Activated CD4-positive, CD25-positive, alpha-beta regulatory T cell treated with anti-CD3 and anti-CD28 coated beads, Interleukin-2, amount 50 U/mL, for 24 hours (primary cell): Measurements from ENCODE around the gene MAPK1.
"Not testable (repeated sequence)": the region's sequence is repeated elsewhere in the genome, so short reads cannot be mapped to it uniquely, and the experiment has no call there.

ENCODE experiments used
- ATAC-seq, 2 donors: fragments of 150-1000 bp; cut with Tn5 transposase; one replicate each; pipeline ENCODE4 v1.10.0; 2021; ENCODE audit warnings: mild to moderate bottlenecking in 1 of 2, moderate library complexity in 1 of 2

MAPK1 gene

GRCh38 chr22:21724496-21724895, 142.9 kb downstream of the MAPK1 start:
- not testable (repeated sequence) for ATAC-seq

DNA sequence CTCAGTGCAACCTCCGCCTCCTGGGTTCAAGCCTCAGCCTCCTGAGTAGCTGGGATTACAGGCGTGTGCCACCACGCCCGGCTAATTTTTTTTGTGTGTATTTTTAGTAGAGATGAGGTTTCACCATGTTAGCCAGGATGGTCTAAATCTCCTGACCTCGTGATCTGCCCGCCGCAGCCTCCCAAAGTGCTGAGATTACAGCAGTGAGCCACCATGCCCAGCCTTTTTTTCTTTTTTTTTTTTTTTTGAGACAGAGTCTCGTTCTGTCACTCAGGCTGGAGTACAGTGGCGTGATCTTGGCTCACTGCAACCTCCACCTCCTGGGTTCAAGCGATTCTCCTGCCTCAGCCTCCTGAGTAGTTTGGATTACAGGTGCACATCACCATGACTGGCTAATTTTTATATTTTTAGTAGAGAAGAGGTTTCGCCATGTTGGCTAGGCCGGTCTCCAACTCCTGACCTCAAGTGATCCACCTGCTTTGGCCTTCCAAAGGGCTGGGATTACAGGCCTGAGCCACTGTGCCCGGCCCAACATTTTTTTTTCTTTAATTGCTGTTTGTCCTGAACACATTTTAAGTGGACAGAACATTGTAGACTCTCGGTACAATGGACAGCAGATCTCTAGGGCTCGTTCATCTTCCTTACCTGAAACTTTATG, 146.1 kb downstream of the MAPK1 start:
- not testable (repeated sequence) for ATAC-seq

DNA sequence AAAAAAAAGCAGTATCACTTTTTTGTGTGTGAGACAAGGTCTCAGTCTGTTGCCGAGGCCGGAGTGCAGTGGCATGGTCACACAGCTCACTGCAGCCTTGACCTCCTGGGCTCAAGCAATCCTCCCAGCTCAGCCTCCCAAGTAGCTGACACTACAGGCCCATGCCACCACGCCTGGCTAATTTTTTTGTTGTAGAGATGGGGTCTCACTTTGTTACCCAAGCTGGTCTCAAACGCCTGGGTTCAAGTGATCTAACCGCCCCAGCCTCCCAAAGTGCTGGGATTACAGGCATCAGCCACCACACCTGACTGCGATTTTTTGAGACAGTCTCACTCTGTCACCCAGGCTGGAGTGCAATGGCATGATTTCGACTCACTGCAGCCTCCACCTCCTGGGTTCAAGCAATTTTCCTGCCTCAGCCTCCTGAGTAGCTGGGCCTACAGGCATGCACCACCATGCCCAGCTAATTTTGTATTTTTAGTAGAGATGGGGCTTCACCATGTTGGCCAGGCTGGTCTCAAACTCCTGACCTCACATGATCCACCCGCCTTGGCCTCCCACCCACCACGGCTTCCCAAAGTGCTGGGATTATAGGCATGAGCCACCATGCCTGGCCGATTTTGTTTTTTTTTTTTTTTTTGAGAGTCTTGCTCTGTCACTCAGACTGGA, 147.1 kb downstream of the MAPK1 start:
- not testable (repeated sequence) for ATAC-seq

DNA sequence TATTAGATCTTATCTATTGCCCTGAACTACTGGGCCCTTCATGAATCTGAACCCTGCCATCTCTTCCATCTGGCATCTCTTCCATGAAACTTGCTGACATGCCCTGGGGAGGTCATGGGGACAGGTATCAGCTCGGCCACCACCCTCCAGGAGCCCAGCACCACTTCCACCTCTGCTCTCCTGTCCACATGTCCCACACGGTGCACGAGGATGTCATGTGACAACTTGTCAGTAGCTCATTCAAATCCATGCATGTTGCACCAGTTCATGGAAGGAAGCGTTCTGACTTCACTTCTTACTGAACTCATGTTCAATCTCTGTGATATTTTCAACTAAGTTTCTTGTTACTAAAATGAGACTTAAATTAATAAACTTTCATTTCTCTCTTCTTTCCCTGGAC, 148.4 kb downstream of the MAPK1 start:
- peak in 1 of 2 donors; percentile 20 for ATAC-seq

GRCh38 chr22:21718499-21718898, 148.9 kb downstream of the MAPK1 start:
- no peak for ATAC-seq

DNA sequence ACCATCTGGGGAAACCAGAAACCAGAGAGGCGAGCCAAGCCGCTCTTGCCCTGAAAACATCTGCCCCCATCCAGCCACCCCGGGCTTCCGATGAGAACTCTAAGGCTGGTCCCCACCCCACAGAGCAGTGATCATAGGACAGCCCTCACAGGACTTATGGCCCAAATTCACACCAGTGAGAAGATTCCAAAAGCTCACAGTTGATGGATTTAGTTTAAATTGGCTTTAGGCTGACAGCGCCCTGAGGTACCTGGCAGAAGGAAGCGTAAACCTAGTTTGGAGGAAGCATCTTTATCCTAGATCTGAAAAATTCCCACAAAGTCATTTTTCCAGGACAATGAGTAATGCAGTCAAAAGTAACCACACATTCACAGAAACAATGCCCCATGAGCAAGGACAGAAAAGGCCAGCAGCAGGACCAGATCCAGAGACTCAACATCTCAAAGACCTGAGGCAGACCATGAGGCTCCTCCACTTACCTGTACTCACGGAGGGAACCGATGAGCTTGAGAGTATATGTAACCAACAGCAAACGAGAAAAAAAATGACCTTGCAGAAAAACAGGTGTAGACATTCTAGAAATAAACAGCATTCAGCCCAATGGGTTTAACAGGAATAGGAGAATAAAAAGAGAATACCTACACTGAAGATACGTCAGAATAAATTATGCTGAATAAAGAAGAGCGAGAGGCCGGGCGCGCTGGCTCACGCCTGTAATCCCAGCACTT, 150.9 kb downstream of the MAPK1 start:
- ATAC-seq, result not testable (repeated sequence)

- ATAC-seq, result no peak
Measured at GRCh38 chr22:21714786-21715185, 152.7 kb downstream of the MAPK1 start.

- ATAC-seq, result no peak
Measured at GRCh38 chr22:21714059-21714770, 153.2 kb downstream of the MAPK1 start.

GRCh38 chr22:21713428-21714058, 153.9 kb downstream of the MAPK1 start:
- ATAC-seq, result peak; percentile 44 to 69

DNA sequence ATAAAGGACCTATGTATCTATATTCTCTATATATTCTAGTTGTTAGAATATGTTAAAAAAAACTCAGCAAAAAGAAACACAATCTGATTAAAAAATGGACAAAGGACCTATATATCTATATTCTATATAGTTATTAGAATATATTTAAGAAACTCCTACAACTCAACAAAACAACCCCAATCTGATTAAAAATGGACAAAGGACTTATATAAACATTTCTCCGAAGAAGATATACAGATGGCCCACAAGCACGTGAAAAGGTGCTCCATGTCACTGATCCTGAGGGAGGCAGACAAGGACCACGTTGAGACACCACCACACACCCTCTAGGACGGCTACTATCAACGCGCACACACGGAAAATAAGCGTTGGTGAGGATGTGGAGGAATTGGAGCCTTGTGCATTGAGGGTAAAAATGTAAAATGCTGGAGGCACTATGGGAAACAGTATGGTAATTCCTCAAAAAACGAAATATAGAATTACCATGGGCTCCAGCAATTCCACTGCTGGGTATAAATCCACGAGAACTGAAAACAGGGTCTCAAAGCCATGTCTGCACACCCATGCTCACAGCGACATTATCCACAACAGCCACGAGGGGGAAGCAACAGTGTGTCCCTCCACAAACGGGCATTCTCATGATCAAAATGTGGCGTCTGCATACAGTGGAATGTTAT, 154.6 kb downstream of the MAPK1 start:
- ATAC-seq, result peak; percentile 61 to 85

DNA sequence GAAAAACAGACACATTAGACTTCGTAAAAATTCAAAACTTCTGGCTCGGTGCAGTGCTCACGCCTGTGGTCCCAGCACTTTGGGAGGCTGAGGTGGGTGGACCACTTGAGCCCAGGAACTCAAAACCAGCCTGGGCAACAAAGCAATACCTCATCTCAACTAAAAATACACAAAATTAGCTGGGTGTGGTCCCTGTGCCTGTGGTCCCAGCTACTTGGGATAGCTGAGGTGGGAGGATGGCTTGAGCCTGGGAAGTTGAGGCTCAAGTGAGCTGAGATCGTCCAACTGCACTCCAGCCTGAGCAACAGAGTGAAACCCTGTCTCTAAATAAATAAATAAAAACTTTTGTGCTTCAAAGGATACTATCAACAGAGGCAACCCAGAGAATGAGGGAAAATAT, 155.6 kb downstream of the MAPK1 start:
- no peak for ATAC-seq

- no peak for ATAC-seq
Measured at GRCh38 chr22:21710156-21710555, 157.3 kb downstream of the MAPK1 start.

- ATAC-seq, result no peak
Measured at GRCh38 chr22:21709688-21710087, 157.8 kb downstream of the MAPK1 start.

DNA sequence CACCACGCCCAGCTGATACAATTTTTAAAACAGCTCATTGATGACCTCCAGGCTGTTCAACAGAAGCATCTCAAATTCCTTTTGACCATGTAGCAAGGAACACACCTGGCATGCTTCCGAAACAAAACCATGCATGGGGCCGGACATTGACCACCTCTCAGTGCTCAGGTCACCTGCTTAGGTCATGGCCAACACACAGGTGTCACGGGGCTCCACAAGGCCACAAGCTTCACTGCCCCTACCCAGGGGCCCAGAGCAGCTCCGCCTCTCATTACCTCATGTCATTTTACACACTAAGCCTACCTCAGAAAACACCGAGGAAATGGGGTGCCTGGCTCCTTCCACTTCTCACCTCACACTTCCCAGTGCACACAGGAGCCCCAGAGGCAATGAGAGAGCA, 158.5 kb downstream of the MAPK1 start:
- no peak for ATAC-seq

- ATAC-seq, result no peak
Measured at GRCh38 chr22:21707677-21708076, 159.8 kb downstream of the MAPK1 start.
